Cerebellar nuclear complex (tissue), 1 donor: ENCODE data around the gene SPACA6.
"Not testable (repeated sequence)": the region's sequence is repeated elsewhere in the genome, so short reads cannot be mapped to it uniquely, and the experiment has no call there.

Experiments used
- DNase-seq, 2 experiments: peaks; one replicate each; lab custom pipeline; 2025; lab: John Stamatoyannopoulos, UW

Gene SPACA6

GRCh38 chr19:51733742-51734522, 40.8 kb downstream of the SPACA6 start:
- DNase-seq = no peak

- DNase-seq = no peak
Observed at GRCh38 chr19:51735759-51736449, 42.8 kb downstream of the SPACA6 start.

GRCh38 chr19:51737389-51737788, 44.3 kb downstream of the SPACA6 start:
- DNase-seq = no peak

GRCh38 chr19:51737924-51738323, 44.8 kb downstream of the SPACA6 start:
- DNase-seq = no peak

- DNase-seq = not testable (repeated sequence)
Observed at GRCh38 chr19:51738523-51738922, 45.4 kb downstream of the SPACA6 start.

GRCh38 chr19:51739466-51740213, 46.5 kb downstream of the SPACA6 start:
- DNase-seq = no peak

- no peak for DNase-seq
Observed at GRCh38 chr19:51740356-51740755, 47.2 kb downstream of the SPACA6 start.

GRCh38 chr19:51742789-51743188, 49.7 kb downstream of the SPACA6 start:
- no peak for DNase-seq

GRCh38 chr19:51743405-51743804, 50.3 kb downstream of the SPACA6 start:
- no peak for DNase-seq

GRCh38 chr19:51746731-51747130, 53.6 kb downstream of the SPACA6 start:
- DNase-seq = no peak

- DNase-seq = no peak
Observed at GRCh38 chr19:51749979-51750378, 56.8 kb downstream of the SPACA6 start.

- no peak for DNase-seq
Observed at GRCh38 chr19:51750400-51751094, 57.4 kb downstream of the SPACA6 start.

- no peak for DNase-seq
Observed at GRCh38 chr19:51751655-51752054, 58.5 kb downstream of the SPACA6 start, which contains the start of gene FPR1. FPR1 (minus strand) TSS chr19:51751878; CDS start chr19:51746994, 4,884 bp downstream.

- DNase-seq = no peak
Observed at GRCh38 chr19:51754109-51754508, 61.0 kb downstream of the SPACA6 start.

- no peak for DNase-seq
Observed at GRCh38 chr19:51754770-51755169, 61.6 kb downstream of the SPACA6 start.
